Stimulated activated CD8-positive, alpha-beta memory T cell treated with anti-CD3 and anti-CD28 coated beads, Interleukin-4, amount 100 ng/mL, for 24 hours (primary cell): ENCODE results near the gene ILDR2.

Experiments
- DNase-seq: peaks from one replicate; pipeline ENCODE4 v3.0.0-alpha.2; 2020; ENCODE audit warnings: low read depth

Gene ILDR2

DNA sequence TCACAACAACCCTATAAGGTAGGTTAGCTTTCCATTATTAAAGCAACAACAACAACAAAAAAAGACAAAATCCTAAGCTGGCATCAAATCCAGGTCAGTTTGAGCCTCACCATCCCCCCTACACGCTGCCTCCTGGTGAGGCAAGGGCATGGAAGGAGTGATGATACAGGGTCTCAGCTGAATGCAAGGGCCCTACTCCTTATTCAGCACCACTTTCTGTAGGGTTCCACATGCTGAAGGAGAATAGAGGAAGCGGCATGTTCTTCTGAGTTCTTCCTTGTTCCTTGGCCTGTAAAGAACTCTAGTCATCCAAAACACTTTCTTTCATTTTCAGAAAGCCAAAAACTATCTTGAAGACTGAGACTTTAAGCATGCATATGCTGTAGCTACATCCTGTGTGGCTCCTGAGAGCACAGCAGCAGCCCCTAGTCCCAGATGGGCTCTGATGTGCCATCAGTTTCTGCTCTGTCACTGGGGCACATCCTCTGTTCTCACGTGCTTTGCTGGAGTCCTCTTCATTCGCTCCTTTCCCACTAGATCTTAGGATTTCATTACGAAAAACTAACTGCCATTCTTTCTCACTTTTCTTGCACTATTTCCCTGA lies 6.2 kb downstream of the ILDR2 start:
- no peak for DNase-seq

DNA sequence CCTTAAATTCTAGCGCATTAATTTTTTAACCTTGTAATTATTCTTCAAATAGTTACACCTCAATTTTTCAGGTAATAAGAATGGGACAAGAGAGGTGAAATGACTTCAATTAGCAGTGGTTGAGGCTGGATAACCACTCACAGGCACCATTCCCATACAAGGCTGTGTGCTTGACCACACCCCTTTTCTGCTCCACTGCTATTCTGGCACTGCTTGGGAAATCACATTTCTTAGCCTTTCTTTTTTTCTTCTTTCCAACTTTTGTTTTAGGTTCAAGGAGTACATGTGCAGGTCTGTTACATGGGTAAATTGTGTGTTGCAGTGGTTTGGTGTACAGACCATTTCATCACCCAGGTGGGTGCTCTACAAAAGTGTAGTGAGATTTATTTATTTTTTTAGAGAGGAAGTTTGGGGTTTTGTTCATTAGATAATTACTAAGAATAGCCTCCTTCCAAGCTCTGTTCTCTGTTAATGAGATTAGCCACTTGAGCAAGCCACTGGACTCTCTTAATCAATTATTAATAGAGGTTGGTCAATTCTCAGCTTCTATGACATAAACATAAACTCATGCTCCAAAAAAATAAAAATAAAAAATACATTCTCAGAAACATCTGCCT lies 14.4 kb downstream of the ILDR2 start:
- no peak for DNase-seq

DNA sequence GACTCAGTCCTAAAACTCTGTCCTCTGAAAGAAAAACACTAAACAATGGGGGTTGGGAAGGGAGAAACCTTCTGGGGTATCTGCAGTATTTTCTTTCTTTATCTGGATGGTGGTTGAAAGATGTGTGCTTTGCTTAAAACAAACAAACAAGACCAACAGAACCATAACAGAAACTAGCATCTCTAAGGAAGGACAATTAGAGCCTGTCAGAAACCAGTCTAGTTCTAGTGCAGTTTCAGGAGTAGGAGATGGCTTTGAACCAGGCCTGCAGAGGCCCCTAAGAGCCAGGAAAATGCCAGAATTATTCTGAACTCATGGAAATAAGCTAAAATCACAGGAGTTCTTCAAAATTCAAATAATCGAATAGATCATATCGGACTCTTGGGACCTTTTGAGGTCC lies 18.5 kb downstream of the ILDR2 start:
- no peak for DNase-seq

DNA sequence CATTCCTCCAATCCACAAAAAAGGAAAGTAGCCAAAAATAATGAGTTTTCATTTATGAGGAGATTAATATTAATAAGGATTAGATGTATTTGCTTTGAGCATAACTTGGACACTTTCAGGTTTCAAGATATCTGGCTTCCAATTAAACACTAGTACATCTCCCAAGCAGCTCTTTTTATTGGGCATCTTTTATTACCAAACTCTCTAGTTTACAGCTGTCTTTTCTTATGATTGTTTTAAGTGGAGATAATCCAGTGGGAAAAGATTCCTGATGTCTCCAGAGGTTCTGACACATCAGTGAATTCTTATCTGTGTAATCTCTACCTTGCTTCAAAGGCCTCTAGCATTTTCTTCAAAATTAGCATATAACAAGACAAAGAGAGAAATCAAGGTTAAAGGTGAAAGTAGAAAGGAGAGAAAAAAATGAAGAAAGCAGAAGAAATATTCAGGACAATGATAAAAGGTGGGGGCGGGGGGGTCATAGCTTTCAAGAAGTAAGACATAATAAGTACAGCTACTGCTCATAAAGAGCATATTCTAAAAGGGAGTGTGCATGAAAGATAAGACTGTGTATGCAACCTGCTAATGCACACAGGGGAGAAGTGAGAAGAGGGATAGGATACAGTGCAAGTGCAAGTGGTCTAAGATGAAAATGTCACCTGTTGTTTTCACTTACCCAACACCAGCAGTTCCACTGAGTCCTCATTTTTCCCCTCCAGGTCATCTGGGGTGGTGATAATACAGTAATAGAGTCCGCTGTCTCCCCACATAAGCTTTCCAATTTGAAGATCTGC lies 19.1 kb downstream of the ILDR2 start:
- no peak for DNase-seq

DNA sequence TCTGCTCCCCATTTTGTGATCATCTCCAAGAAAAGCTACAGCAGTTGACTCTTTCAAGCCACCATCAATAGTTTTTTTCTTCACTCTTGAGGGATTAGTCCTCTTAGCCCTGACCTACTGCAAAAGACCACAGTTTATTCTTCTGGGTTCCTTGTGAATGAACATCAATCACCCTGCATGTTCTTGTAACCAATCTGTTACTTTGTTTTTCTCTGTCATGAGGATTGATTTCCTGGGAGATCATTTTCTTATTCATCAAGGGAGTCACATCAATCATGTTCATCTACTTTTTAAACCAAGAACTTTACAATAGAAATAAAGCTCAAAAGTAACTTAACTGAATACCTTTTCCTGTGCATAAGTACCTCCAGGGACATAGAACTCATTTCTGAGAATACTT lies 21.8 kb downstream of the ILDR2 start:
- DNase-seq: no peak

DNA sequence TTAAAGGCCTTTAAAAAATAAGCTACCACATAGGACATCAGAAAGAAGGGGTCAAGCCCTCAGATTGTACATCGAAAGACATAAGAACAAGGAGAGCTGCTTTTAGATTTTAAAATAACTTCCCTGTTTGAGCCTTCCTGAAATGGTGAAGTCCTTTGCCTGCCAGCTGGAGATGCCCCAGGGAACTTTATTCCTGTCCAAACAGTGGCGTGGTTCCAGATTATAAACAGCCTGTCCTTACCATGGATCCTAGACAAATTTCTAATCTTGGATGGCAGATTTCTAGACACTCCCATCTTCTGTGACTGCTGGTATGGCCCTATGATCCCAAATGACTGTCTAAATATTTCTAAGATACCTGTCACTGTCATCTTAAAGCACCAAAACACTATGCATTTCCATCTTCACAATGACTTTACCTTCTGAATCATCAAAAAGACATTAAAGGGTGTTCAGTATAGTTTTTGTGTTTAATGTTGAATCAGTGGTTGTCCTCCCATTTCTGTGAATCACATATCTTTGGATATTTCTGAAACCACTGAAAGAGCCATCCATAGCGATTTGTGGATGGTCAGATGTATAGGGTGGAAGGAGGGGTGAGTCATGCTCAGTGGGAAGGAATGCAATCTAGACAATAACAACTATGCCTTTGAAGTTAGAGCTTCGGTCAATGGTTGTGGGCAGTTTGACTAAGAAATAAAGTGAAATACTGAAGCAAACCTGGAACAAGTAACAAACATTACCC lies 23.2 kb downstream of the ILDR2 start:
- DNase-seq: no peak

DNA sequence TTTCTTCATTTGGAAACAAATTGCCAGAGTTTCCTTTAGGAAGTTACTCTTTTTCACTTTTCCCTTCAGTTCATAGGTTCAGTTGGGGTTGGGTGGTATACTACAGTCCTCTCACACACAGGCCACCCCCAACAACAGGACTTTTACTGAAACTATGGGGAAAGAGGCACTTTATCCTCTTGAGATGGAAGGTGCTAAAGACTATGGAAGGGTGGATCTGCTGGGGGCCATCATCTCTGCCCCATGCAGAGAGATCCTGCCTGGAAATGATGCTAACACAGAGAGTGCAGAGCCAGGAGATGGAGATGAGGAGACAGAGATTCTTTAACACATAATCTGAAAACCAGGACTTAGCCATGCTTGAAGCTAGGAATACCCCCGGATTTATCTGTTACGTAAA lies 24.3 kb downstream of the ILDR2 start:
- no peak for DNase-seq

DNA sequence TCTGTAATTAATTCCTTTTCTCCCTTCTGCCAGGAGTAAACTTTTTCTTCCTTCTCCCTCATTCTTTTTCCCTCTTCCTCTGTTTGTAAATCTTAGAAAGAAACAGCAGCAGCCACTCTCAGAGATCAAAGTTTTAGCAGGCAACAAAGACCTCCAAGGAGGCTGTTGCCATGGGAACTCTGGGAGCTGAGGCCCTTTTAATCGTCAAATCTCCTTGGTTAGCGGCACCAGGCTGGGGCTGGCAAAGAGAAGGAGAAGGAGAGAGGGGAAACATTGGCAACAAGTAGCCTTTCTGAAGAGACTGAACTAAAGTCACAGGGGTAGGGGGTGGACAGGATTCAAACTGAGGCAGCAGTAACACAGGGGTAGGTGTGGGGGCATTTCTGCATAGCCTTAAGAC lies 25.2 kb downstream of the ILDR2 start:
- DNase-seq: no peak

DNA sequence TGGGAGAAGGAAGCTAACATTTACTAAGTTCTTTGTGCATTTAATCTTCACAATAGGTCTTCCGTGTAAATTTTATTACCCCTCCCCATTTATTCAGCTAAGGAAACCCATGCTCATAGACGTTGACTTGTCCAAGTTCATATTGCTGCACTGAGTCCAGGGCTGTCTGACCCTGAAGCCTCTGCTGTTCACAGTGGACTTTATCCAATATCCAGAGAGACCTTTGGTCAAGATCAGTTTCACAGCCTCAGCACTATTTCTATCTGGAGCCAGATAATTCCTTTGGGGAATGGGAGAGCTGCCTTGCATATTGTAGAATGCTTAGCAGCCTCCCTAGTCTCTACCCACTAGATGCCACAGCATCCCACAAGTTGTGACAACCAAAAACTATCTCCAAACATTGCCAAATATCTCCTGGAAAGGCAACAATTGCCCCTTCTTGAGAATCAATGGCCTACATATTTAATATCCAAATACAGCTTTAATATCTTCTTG lies 26.4 kb downstream of the ILDR2 start:
- DNase-seq: no peak

DNA sequence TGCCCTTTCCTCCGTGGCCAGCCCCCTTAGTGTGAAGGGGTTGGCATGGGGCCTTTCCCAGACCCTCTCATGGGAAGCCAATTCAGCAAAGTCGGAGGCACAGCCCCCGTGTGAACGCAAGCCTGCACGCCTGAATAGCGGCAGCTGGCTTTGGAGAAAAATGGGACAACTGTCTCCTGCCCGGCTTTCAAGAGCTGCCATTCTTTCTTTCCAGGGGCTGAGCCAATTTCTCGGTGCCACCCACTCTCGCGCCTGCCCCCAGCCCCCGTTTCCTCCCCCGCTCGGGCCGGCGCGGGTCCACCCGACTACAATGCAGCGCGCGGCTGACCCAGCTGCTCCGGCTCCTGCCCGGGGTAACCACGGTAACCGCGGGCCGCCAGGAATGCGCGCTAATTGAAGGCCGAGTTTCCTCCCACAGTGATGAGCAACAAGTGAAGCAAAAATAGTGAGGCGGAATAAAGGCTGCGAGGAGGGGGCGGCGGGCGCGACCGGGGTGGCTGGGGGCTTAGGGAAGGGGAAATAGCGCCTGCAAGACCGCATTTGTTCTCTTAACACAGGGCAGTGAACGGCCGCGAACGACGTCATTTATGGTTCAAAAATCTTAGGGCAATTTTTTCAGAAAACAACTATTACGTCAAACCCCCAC lies 27.8 kb downstream of the ILDR2 start:
- peak; percentile 1 for DNase-seq

DNA sequence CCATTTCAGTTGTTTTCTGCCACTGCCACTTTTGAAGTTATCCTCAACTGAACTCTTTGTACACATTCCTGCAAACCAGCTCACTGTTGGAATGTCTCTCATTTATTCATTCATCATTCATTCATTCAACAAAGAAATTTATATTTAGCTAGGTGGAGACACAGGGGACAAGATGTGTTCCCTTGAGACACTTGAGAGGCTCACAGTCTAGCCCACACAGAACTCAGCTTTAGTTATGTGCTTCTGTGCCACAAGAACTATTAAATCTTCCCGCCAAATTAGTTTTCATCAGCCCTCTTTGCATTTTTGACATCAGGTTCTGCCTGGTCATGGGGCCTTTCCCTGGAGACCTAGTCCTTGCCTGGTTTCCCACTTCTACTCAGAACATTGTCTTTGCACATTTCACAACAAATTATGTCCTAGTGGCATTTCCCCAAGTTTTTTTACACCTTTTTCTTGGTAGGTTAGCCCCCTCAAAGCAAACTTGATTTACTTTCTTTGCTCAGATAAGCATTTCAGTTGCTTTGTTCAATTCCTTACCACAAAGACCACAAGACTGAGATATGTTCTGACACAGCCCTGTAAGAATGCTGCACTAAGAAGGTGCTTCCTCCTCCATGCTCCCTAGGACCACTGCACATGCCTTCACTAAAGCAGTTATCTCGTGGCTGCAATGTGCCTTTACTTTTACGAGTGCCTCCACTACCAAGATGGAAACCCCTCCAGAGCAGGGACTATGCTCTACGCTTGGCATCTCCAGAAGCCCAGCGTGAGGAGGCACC lies 31.0 kb downstream of the ILDR2 start:
- no peak for DNase-seq

DNA sequence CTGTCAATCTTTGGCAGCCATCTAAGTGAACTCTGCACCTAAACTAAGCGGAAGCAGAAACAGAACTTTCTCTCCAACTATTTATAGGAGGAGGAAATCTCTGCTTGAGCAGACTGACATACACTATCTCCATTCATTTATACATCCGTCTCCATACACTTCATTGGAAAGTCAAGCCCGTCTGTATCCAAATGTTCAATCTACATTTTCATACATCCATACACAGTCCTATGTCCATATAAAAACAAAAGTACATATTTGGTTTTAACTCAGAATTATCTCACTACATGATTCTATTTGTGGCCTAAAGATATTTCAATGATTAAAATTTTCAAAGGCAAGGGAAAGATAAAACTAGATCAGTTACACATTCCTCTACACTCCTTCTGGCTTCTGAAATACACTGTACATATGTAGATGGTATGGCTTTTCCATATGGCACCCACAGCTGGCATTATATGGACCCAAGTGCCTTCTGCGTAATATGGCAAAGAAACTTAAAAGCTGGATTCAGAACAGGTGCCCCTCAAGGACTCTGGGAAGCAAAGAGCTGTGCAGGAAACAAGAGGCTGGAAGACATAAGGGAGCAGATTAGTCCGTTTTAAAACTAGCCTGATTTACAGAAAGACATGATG lies 35.5 kb downstream of the ILDR2 start:
- no peak for DNase-seq

DNA sequence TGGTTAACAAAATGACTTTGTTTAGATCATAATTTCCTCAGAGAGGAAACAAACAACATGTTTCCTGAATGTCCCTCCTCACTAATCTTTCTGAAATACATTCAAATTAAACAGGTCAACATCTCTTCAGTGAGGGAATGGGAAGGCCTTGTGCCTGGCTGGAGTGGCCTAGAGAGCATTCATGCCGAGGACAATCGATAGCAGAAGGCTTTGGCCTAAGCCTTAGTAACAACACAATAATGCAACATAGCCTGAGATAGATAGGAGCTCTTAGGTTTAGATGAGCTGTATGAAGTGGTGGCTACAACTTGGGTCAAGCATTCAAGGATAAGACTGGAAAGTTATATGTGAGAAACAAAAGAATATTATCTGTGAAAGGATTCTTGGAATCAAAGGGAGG lies 37.4 kb downstream of the ILDR2 start:
- no peak for DNase-seq

DNA sequence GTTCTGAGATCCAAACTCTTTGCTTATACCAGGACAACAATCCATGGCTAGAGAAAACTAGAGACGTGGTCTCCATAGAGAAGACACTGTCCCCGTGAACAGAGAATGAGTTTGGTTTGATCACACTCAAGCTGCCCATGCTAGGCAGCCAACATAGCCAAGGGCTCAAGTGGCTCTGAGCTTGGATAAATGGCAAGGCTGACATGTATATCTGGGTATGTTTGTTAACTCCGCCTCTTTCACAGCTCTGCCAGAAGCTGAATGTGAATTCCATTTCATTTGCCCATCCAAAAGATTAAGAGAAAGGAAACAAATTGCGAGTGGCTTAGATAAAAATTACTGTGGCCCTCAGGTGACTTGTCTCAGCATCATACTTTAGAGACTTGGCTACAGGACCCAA lies 38.0 kb downstream of the ILDR2 start:
- DNase-seq: no peak

DNA sequence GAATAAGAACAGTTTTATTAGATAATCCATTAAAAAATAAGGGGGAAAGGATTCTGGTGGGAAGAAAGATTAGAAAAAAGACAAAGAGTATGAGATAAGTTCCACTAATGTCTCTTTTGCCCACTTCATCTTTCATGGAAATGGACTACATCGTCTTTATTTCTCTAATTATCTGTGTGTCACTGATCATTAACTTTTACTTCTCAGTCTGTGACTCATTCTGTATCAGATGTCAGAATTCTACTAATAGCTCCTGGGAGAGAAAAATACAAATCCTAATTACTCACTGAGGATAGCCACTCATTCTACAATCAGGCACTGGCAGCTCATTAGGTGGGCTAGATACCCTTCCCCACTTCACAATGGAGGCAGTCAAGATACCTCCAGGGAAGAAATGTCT lies 41.7 kb downstream of the ILDR2 start:
- DNase-seq: no peak

DNA sequence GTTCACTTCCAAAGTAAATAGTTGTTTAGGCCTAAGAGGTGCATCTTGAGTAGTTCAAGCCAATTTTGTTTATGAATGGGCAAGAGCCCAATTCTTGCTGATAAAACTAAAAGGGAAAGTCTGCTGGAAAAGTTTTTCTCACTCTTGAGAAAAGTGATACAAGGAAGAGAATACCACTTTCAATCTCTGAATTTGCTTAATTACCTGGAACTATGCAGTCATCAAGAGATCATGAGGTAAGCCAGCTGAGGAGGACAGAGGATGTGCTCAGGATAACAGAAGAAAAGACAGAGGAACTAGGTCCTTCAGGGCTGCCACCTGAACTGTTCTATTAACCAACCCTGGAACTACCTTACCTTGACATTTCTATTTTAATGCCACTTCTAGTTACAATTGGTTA lies 42.2 kb downstream of the ILDR2 start:
- DNase-seq: no peak

DNA sequence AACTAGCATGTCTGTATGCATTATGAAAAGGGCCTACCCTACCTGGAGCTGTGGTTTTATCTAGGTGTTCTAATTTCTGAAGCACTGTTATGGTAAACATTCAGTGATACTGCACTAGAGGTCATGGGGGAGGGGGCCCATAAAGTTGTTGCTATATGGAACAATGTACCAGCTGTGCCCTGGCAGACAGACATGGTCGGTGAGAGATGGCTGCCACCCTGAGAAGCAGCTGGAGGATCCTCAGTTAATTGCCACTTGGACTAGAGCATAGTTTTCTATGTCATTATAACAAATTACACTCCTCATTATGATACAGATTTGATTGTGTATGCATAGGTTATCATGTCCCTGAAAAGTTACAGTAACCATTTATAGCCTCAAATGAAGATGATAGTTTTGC lies 45.4 kb downstream of the ILDR2 start:
- DNase-seq: no peak

DNA sequence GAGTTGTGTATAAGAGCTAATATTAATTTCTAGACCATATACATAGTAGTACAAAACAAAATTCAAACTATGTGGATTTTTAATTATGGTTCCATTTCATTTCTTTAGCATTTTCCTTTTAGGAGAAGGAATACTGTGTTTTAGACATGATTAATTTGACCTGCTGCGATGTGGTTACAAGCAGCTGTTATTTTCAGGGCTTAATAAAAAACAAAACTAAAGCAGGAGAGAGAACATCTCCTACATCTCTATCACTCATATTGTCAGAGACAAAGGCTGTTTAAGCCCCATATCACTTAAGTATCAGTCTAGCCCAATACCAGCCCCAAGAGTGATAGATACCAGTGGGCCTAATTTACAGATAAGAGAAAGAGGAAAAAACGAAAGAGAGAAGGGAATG lies 47.6 kb downstream of the ILDR2 start:
- DNase-seq: no peak

DNA sequence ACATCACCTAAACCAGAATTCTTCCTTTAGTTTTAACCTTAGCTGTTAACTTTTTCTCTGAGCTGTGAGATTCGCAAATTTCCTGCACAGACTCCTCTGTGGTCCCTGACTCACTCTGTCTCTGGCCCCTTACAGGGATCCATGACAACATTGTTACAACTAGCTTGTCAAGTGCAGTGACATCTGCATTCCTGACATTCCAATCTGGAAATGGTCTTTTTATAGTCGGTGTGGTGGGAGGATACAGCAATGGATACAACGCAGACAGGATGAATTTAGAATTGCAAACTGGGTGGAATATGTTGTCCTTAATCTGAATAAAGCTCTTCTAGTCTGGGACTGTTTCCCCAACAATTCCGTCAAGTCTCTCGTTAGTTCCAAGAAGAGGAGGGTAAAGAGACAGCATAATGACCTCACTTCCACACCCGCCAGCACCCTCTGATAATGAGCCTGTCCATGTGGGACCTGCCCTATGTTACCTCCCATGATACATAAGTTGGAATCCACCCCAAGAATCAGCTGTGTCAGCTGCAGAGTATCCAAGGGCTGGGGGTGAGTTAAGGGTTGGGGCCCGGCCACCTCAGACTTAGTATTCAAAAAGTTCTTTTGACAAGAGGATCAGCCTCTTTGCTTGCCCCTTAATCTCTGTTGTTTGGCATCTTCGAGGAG lies 49.4 kb downstream of the ILDR2 start:
- DNase-seq: no peak

DNA sequence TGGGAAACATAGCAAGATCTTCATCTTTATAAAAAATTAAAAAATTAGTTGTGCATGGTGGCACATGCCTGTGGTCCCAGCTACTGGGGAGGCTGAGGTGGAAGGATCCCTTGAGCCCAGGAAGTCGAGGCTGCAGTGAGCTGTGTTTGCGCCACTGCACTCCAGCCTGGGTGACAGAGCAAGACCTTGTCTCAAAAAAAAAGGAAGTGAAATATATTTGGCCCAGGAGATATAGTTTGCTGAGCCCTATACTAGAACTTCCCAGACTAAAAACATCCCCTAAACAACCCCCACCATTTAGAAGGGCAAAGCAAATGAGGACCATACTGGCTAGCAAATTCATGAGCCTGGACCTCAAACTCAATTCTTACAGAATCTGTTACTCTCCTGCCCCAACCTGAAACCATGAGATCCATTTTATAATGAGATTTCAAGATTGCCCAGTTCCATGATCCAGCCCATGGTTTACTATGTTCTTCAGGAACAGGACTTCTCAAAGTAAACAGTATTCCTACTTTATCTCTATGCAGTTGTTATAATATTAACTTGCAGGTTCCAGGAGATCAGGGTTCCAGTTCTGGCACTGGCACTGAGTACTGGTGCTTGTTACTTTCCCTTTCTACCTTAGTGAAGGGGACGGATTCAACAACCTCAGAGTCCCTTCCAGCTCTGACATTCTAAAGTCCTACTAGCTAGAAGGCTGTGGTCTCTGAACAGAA lies 50.4 kb downstream of the ILDR2 start:
- DNase-seq: no peak
